Measurements from ENCODE around the gene PELO. TPM values are rescaled to one million over a fixed set of nuclear protein-coding genes. Genes with fewer than 3 reads are reported as not detected.

Gene PELO
- total RNA-seq, 1 donor from 2014 or later = 20.0 TPM

- DNase-seq = no peak
- Mint-ChIP-seq H3K4me3 (no peak overlapping the region), H3K36me3 (ENCODE audit: low read depth) (no peaks in the 10 kb centered on the region), H3K27ac (no peak overlapping the region), H3K9me3 (peaks cover 5% of the 10 kb centered on the region), H3K27me3 (peaks cover 2% of the 10 kb centered on the region), H3K4me1 (peaks cover 2% of the 10 kb centered on the region)
- intact Hi-C loops (cut with micrococcal nuclease) = no loop called here
Measured at GRCh38 chr5:52834320-52834719, 46.6 kb downstream of the PELO start.

GRCh38 chr5:52837068-52837467 is 49.4 kb downstream of the PELO start:
- DNase-seq = no peak

More at GRCh38 chr5:52837068-52837467, 49.4 kb downstream of the PELO start:
- no peak overlapping the region for H3K27ac Mint-ChIP-seq
- H3K36me3 Mint-ChIP-seq (ENCODE audit: low read depth) = no peaks in the 10 kb centered on the region
- peaks cover 2% of the 10 kb centered on the region for H3K4me1 Mint-ChIP-seq
- intact Hi-C loops (cut with micrococcal nuclease) = no loop called here
- H3K4me3 Mint-ChIP-seq = no peak overlapping the region
- peaks cover 2% of the 10 kb centered on the region for H3K27me3 Mint-ChIP-seq
- peaks cover 5% of the 10 kb centered on the region for H3K9me3 Mint-ChIP-seq

Other genes with a start within 250 kb of the PELO start
- 1.6 and 2.2 TPM in 2 replicates for gene ITGA1, start within 50 bp of the PELO start, total RNA-seq
- 3.5 and 3.9 TPM in 2 replicates for gene ITGA2, start 201.4 kb downstream of the PELO start, total RNA-seq